ENCODE results near the gene MAD1L1. TPM values are rescaled to one million over a fixed set of nuclear protein-coding genes. Genes with fewer than 3 reads are reported as not detected.

Gene MAD1L1
- total and polyA plus RNA-seq, 2 of the 8 experiments (the other 6 are each of a cell fraction or from before 2014, with no cell fraction given): 40.4 to 44.6 TPM

DNA sequence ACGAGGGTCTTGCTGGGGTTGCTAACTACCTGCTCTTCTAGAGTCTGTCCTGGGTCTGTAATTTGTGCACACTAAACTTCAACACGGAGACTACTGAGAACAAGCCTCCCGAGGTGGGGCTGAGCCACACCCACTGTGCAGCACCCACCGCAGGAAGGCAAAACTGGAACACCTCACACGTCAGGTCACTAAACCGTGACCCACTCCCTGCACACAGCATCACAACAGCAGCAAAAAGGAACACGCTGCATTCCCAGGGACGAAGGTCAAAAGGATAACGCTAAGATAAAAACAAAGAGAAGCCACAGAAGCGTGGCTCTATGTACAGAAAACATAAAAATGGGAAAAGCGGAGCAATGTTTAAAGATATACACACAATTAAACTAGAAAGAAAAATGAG lies 170.1 kb downstream of the MAD1L1 start:
- FAIRE-seq (no peak), DNase-seq (ENCODE audit: low read depth in 1 of 2, low spot score in 2 of 2) (no peak)
- Histone ChIP-seq H2BK15ac (ENCODE audit: low read length) (no peak overlapping the region), H4K5ac (ENCODE audit: insufficient read length, low read depth, low read length) (no peak overlapping the region), H3K79me2 (ENCODE audit: control insufficient read depth in 1 of 2, insufficient read depth in 2 of 2, low read length in 2 of 2) (no peaks in the 10 kb centered on the region; a peak in 1 of 4 replicates), H3K56ac (replicated peaks; ENCODE audit: insufficient read length, low read depth, low read length) (no peak overlapping the region), H3K4me2 (ENCODE audit: insufficient read depth in 1 of 2, low read depth in 2 of 2, low read length in 2 of 2) (no peak overlapping the region), H3K18ac (ENCODE audit: extremely low read depth, low read length) (no peak overlapping the region), H4K20me1 (replicated peaks in 1 of 2; ENCODE audit: control insufficient read depth in 1 of 2, insufficient read depth in 2 of 2, low read length in 2 of 2) (no peaks in the 10 kb centered on the region), H3K4ac (replicated peaks; ENCODE audit: insufficient read length, low read depth, low read length) (no peak overlapping the region), H3K4me3 (ENCODE audit: extremely low read depth in 1 of 4, insufficient read depth in 2 of 4, low read depth in 3 of 4, low read length in 4 of 4) (no peak overlapping the region), H3K27ac (ENCODE audit: low read depth, low read length) (no peak overlapping the region), H3K79me1 (ENCODE audit: low read depth, low read length) (no peaks in the 10 kb centered on the region; the same call in 1 of the 2 replicates), H3K23ac (ENCODE audit: insufficient read length) (no peak overlapping the region), H3K23me2 (ENCODE audit: low read depth, low read length) (no peaks in the 10 kb centered on the region), H2AFZ (ENCODE audit: low read length) (no peak overlapping the region), H3K9me3 (ENCODE audit: insufficient read depth in 2 of 2, low read depth in 1 of 2, low read length in 1 of 2) (peaks cover 15 to 20% of the 10 kb centered on the region in 2 experiments), H4K8ac (ENCODE audit: extremely low read depth, insufficient read depth, low read length) (no peak overlapping the region), H3K9ac (replicated peaks in 1 of 4; ENCODE audit: extremely low read depth in 1 of 4, low read depth in 3 of 4, low read length in 3 of 4) (no peak overlapping the region), H2BK5ac (ENCODE audit: low read depth, low read length) (no peak overlapping the region), H2BK120ac (replicated peaks; ENCODE audit: low read depth, low read length) (no peak overlapping the region), H3K36me3 (ENCODE audit: control insufficient read depth in 2 of 4, insufficient read depth in 4 of 4, low read length in 3 of 4) (peaks cover 0 to 13% (median 4%) of the 10 kb centered on the region in 4 experiments; a peak in 4 of 8 replicates), H2BK12ac (ENCODE audit: low read depth, low read length) (no peak overlapping the region), H3K4me1 (replicated peaks in 1 of 4; ENCODE audit: control insufficient read depth in 3 of 4, insufficient read depth in 4 of 4, low read length in 3 of 4) (no peaks in the 10 kb centered on the region), H3K14ac (ENCODE audit: insufficient read length) (no peak overlapping the region), H2BK20ac (ENCODE audit: low read length) (no peak overlapping the region), H3K27me3 (replicated peaks in 1 of 4; ENCODE audit: control insufficient read depth in 3 of 4, extremely low read depth in 1 of 4, insufficient read depth in 3 of 4, low read length in 3 of 4) (no peaks in the 10 kb centered on the region), H4K91ac (replicated peaks; ENCODE audit: insufficient read length, low read length) (no peak overlapping the region), H2AK5ac (ENCODE audit: low read depth, low read length) (no peak overlapping the region)
- WGBS, 2 experiments (ENCODE audit: extremely low coverage in 1 of 2, insufficient coverage in 1 of 2, insufficient read length in 1 of 2, insufficient replicate concordance in 2 of 2, low coverage in 1 of 2, low lambda C conversion rate in 2 of 2, missing lambda C conversion rate in 1 of 2): 94% methylated on average over 11 of the region's 11 CpGs; no CpG with 5 or more reads in 1 of the 2 experiments
- no peak for TF ChIP-seq SRF (IDR thresholded peaks at IDR 0.05; ENCODE audit: low read depth, low read length)
- no peak for TF ChIP-seq RBBP5 (IDR thresholded peaks at IDR 0.05; ENCODE audit: borderline replicate concordance, low read depth, low read length)
- TF ChIP-seq KDM4A (IDR thresholded peaks at IDR 0.05; ENCODE audit: low read depth, low read length, severe bottlenecking): no peak
- TF ChIP-seq CTBP2 (IDR thresholded peaks at IDR 0.05; ENCODE audit: borderline replicate concordance, insufficient read depth, insufficient read length, low read length): no peak
- no peak for TF ChIP-seq ZNF274 (IDR thresholded peaks at IDR 0.05; ENCODE audit: borderline replicate concordance, extremely low read depth, low read length)
- ChIA-PET CTCF (ENCODE audit: partially characterized antibody) (interaction anchor here (1.0 to 1.4 kb wide), 3 partner anchors 37 to 85 kb away, joined by 3 to 4 read pairs (median 4); no protein-coding TSS in a partner anchor), POLR2A (ENCODE audit: partially characterized antibody) (no interaction called here)
